GM12878 (cell line): Measurements from ENCODE around the gene RGS4. TPM values are rescaled to one million over a fixed set of nuclear protein-coding genes. Genes with fewer than 3 reads are reported as not detected.

Source experiments
- ATAC-seq: fragments of 200-7000 bp; cut with Tn5 transposase; 3 replicates; pipeline ENCODE4 v1.9.1; 2020; ENCODE audit warnings: mild to moderate bottlenecking, moderate library complexity
- BruUV-seq: library from RNA; stranded (reverse); fragments of 400-500 nt; replicated peaks from 2 replicates; lab custom pipeline; 2021; lab: Mats Ljungman, UMichigan
- CTCF ChIA-PET: fragments of 300-600 bp; sonication (Branson Sonifier 250); formaldehyde crosslinking; extraction: SDS; loops from one replicate; lab custom pipeline; 2021; ENCODE audit warnings: inconsistent platforms; lab: Yijun Ruan, JAX
- POLR2A ChIA-PET: fragments of 350-600 bp; formaldehyde crosslinking; extraction: SDS; loops from one replicate; lab custom pipeline; 2021; ENCODE audit warnings: inconsistent platforms; lab: Charles Lee
- RAD21 ChIA-PET: fragments of 300-600 bp; sonication (Branson Sonifier 250); formaldehyde crosslinking; loops from one replicate; lab custom pipeline; 2023; ENCODE audit warnings: antibody characterized with exemption; ENCODE audit not compliant: unreplicated experiment; lab: Charles Lee
- SMC1A ChIA-PET: fragments of 300-600 bp; sonication (Branson Sonifier 250); formaldehyde crosslinking; loops from one replicate; lab custom pipeline; 2023; ENCODE audit not compliant: unreplicated experiment, uncharacterized antibody; lab: Charles Lee
- DNase-seq: peaks from one replicate; pipeline ENCODE4 v3.0.0-alpha.2; 2011; ENCODE audit warnings: low read depth, low spot score
- FAIRE-seq: peaks from 3 replicates; lab custom pipeline; 2011; peaks lifted over from hg19 to GRCh38; lab: Jason Lieb, UNC
- H2AFZ ChIP-seq: 2 replicates; pipeline ENCODE4 v1.6.0; 2011; ENCODE audit warnings: low read depth, low read length, control low read depth; ENCODE audit not compliant: control insufficient read depth
- H3K27ac ChIP-seq: 2 replicates; pipeline ENCODE4 v1.5.1; 2011; ENCODE audit warnings: control low read depth; ENCODE audit not compliant: control insufficient read depth, insufficient read depth
- H3K27me3 ChIP-seq, 2 experiments: replicated peaks in 1 of 2; 2 replicates each; pipeline versions ENCODE4 v1.6.0 to v1.6.1; 2011; ENCODE audit warnings: low read length in 1 of 2; ENCODE audit not compliant: control insufficient read depth in 2 of 2, insufficient read depth in 2 of 2
- H3K36me3 ChIP-seq, 2 experiments: 2 replicates each; pipeline ENCODE4 v1.5.1; 2011; ENCODE audit warnings: low read length in 1 of 2; ENCODE audit not compliant: control insufficient read depth in 2 of 2, insufficient read depth in 2 of 2
- H3K4me1 ChIP-seq: 2 replicates; pipeline ENCODE4 v1.6.1; 2011; ENCODE audit warnings: mild to moderate bottlenecking, low read length, moderate library complexity, mixed read lengths; ENCODE audit not compliant: control insufficient read depth, insufficient read depth
- H3K4me2 ChIP-seq: 2 replicates; pipeline ENCODE4 v1.6.0; 2011; ENCODE audit warnings: control low read depth; ENCODE audit not compliant: control insufficient read depth, insufficient read depth
- H3K4me3 ChIP-seq: fragments of 200-600 bp; sonication (generic); 2 replicates; pipeline ENCODE4 v1.5.1; 2016
- H3K79me2 ChIP-seq: 2 replicates; pipeline ENCODE4 v1.6.0; 2011; ENCODE audit warnings: low read length; ENCODE audit not compliant: control insufficient read depth, insufficient read depth
- H3K9ac ChIP-seq: 2 replicates; pipeline ENCODE4 v1.8.0; 2011; ENCODE audit warnings: low read length, control low read depth, mixed read lengths; ENCODE audit not compliant: control insufficient read depth, insufficient read depth
- H3K9me3 ChIP-seq: replicated peaks from 3 replicates; pipeline ENCODE4 v1.5.1; 2011; ENCODE audit warnings: mild to moderate bottlenecking, low read length; ENCODE audit not compliant: control insufficient read depth, insufficient read depth
- H4K20me1 ChIP-seq: 2 replicates; pipeline ENCODE4 v1.6.0; 2011; ENCODE audit not compliant: control insufficient read depth, insufficient read depth
- ATF3 ChIP-seq: IDR thresholded peaks from 2 replicates; pipeline ENCODE4 v1.6.1; 2011; ENCODE audit warnings: low read depth, mild to moderate bottlenecking, low read length, moderate library complexity, borderline replicate concordance; ENCODE audit errors: extremely low read depth
- ATF7 ChIP-seq: fragments of 450-650 bp; IDR thresholded peaks from 2 replicates; pipeline ENCODE4 v1.6.1; 2016; ENCODE audit warnings: low read depth, mild to moderate bottlenecking
- BCL3 ChIP-seq: IDR thresholded peaks from 2 replicates; pipeline ENCODE4 v1.6.1; 2011; ENCODE audit warnings: borderline replicate concordance, low read depth, mild to moderate bottlenecking, moderate library complexity, low read length; ENCODE audit not compliant: insufficient read depth, poor library complexity, severe bottlenecking
- EED ChIP-seq: sonication (generic); IDR thresholded peaks from 2 replicates; pipeline ENCODE4 v1.6.1; 2016; ENCODE audit warnings: antibody characterized with exemption, low read depth
- FOS ChIP-seq: IDR thresholded peaks from 3 replicates; pipeline ENCODE4 v1.6.1; 2011; ENCODE audit warnings: borderline replicate concordance; ENCODE audit not compliant: insufficient read length; ENCODE audit errors: extremely low read depth
- FOXK2 ChIP-seq: fragments of 450-650 bp; IDR thresholded peaks from 2 replicates; pipeline ENCODE4 v1.6.1; 2017; ENCODE audit warnings: mild to moderate bottlenecking, moderate library complexity
- GABPA ChIP-seq: IDR thresholded peaks from 2 replicates; pipeline ENCODE4 v1.6.1; 2014; ENCODE audit warnings: antibody characterized with exemption, low read depth, mild to moderate bottlenecking, inconsistent platforms
- MTA2 ChIP-seq: fragments of 450-650 bp; IDR thresholded peaks from 2 replicates; pipeline ENCODE4 v1.6.1; 2016; ENCODE audit warnings: low read depth, mild to moderate bottlenecking, moderate library complexity
- MXI1 ChIP-seq: fragments of 150-350 bp; IDR thresholded peaks from 2 replicates; pipeline ENCODE4 v1.6.1; 2011; ENCODE audit warnings: low read depth, mild to moderate bottlenecking, inconsistent platforms, low read length, improper control_type of control experiment
- NBN ChIP-seq: fragments of 450-650 bp; IDR thresholded peaks from 2 replicates; pipeline ENCODE4 v1.6.1; 2016
- RUNX3 ChIP-seq: IDR thresholded peaks from 2 replicates; pipeline ENCODE4 v1.6.1; 2012; ENCODE audit warnings: low read length, inconsistent platforms
- SMAD1 ChIP-seq: fragments of 450-650 bp; IDR thresholded peaks from 2 replicates; pipeline ENCODE4 v1.6.1; 2018; ENCODE audit warnings: mild to moderate bottlenecking, low read depth; ENCODE audit not compliant: partially characterized antibody
- SUZ12 ChIP-seq: fragments of 200-600 bp; sonication (generic); IDR thresholded peaks from one replicate; pipeline ENCODE4 v1.6.1; 2018; ENCODE audit warnings: antibody characterized with exemption, mild to moderate bottlenecking; ENCODE audit not compliant: unreplicated experiment
- TCF12 ChIP-seq: IDR thresholded peaks from 2 replicates; pipeline ENCODE4 v1.6.1; 2011; ENCODE audit warnings: low read depth, mild to moderate bottlenecking, low read length
- WRNIP1 ChIP-seq: IDR thresholded peaks from 2 replicates; pipeline ENCODE4 v1.6.1; 2011; ENCODE audit warnings: low read depth, low read length, improper control_type of control experiment, borderline replicate concordance
- ZBTB11 ChIP-seq: fragments of 450-650 bp; formaldehyde crosslinking; IDR thresholded peaks from 2 replicates; pipeline ENCODE4 v1.5.0; 2022; ENCODE audit warnings: mild to moderate bottlenecking, missing genetic modification characterization
- ZSCAN29 ChIP-seq: fragments of 450-650 bp; IDR thresholded peaks from 2 replicates; pipeline ENCODE4 v1.6.1; 2017; ENCODE audit warnings: mild to moderate bottlenecking, moderate library complexity
- WGBS: methylation state at CpG from one replicate; pipeline ENCODE4 v1.1.6; 2016; ENCODE audit warnings: low lambda C conversion rate; ENCODE audit not compliant: insufficient replicate concordance, insufficient coverage; ENCODE audit errors: missing lambda C conversion rate; 5-methylcytosine and 5-hydroxymethylcytosine counted together
- in situ Hi-C: fragments of 300-500 bp; cut with MboI; formaldehyde crosslinking; loops from 9 replicates; pipeline ENCODE4 v1.14.3; 2018; ENCODE audit warnings: mixed read lengths
- intact Hi-C: fragments of 100-400 bp; cut with micrococcal nuclease; formaldehyde crosslinking; loops from one replicate; pipeline ENCODE4 v1.14.2; 2022; ENCODE audit not compliant: unreplicated experiment
- polyA plus RNA-seq, 11 experiments: library from polyadenylated mRNA; depleted of rRNA in 4 of 11; unstranded in 6 of 11; stranded (reverse) in 5 of 11; fragments of >200 nt; fragmentation: Nextera tagmentation in 4 of 11; fragmentation: Illumina TruSeq in 1 of 11; extraction: Ambion mirVana in 4 of 11; extraction: Trizol in 1 of 11; gene quantifications; 1 replicate in 1 of 11; 2 replicates in 10 of 11; pipeline versions ENCODE4 v1.2.1 to v1.2.3, GENCODE V29; 2011 to 2016; ENCODE audit warnings: inconsistent platforms in 2 of 11, missing spikeins in 2 of 11, low read depth in 1 of 11
- total RNA-seq, 4 experiments: library from RNA; depleted of rRNA in 3 of 4; stranded (reverse); fragments of >200 nt in 3 of 4; fragmentation: Illumina TruSeq in 1 of 4; extraction: Trizol in 1 of 4; gene quantifications; 2 replicates each; pipeline versions ENCODE4 v1.2.1 to v1.2.3, GENCODE V29; 2013 to 2021
- TF ChIP-seq, protein P1 (sequence below): fragments of 450-650 bp; IDR thresholded peaks from 2 replicates; pipeline ENCODE4 v1.6.1; 2017; ENCODE audit warnings: mild to moderate bottlenecking, low read depth, inconsistent platforms; ENCODE audit not compliant: poor library complexity, severe bottlenecking

The RGS4 gene
- total and polyA plus RNA-seq, 10 of the 15 experiments (the other 5 are each of a cell fraction or from before 2014, with no cell fraction given), result 0.05 to 0.14 TPM; not detected in 8

- intact Hi-C loops (no loop called here), in situ Hi-C loops (no loop called here)
- WGBS, result 0% methylated on average over 1 of the region's 1 CpG
- no peaks in the 10 kb centered on the region for H4K20me1 ChIP-seq
- ChIA-PET CTCF (no interaction called here), RAD21 (no interaction called here), POLR2A (no interaction called here), SMC1A (interaction anchor here (1.2 kb wide), 1 partner anchor 193 kb away, joined by 3 read pairs; no protein-coding TSS in a partner anchor)
- BruUV-seq, result no TSS peak
- H2AFZ ChIP-seq, result no peak overlapping the region
- H3K4me2 ChIP-seq, result no peak overlapping the region
- no peaks in the 10 kb centered on the region for H3K4me1 ChIP-seq
- FAIRE-seq, result no peak
- DNase-seq, result no peak
- no peaks in the 10 kb centered on the region for H3K36me3 ChIP-seq
- H3K27me3 ChIP-seq, result no peaks in the 10 kb centered on the region
- H3K9ac ChIP-seq, result no peak overlapping the region
- H3K4me3 ChIP-seq, result no peak overlapping the region
- no peaks in the 10 kb centered on the region for H3K79me2 ChIP-seq
- ATAC-seq, result no peak
- H3K9me3 ChIP-seq, result no peaks in the 10 kb centered on the region
- no peak overlapping the region for H3K27ac ChIP-seq
- TF ChIP-seq RUNX3, result no peak
- TF ChIP-seq GABPA, result no peak
- no peak for TF ChIP-seq MXI1
- no peak for TF ChIP-seq ZBTB11 (CRISPR knock-in tag)
- TF ChIP-seq EED, result no peak
- no peak for TF ChIP-seq SUZ12
- no peak for TF ChIP-seq ZSCAN29
- no peak for TF ChIP-seq ATF3
- TF ChIP-seq ATF7, result no peak
- no peak for TF ChIP-seq BCL3
- TF ChIP-seq MTA2, result no peak
- TF ChIP-seq NBN, result no peak
- TF ChIP-seq FOXK2, result no peak
- TF ChIP-seq WRNIP1, result no peak
- TF ChIP-seq FOS, result no peak
- TF ChIP-seq, protein P1, sequence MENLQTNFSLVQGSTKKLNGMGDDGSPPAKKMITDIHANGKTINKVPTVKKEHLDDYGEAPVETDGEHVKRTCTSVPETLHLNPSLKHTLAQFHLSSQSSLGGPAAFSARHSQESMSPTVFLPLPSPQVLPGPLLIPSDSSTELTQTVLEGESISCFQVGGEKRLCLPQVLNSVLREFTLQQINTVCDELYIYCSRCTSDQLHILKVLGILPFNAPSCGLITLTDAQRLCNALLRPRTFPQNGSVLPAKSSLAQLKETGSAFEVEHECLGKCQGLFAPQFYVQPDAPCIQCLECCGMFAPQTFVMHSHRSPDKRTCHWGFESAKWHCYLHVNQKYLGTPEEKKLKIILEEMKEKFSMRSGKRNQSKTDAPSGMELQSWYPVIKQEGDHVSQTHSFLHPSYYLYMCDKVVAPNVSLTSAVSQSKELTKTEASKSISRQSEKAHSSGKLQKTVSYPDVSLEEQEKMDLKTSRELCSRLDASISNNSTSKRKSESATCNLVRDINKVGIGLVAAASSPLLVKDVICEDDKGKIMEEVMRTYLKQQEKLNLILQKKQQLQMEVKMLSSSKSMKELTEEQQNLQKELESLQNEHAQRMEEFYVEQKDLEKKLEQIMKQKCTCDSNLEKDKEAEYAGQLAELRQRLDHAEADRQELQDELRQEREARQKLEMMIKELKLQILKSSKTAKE, result no peak
- no peak for TF ChIP-seq TCF12
- no peak for TF ChIP-seq SMAD1
Observed at GRCh38 chr1:163120372-163120771, 51.2 kb downstream of the RGS4 start.
